K562 (cell line): ENCODE results near the gene CSF1. TPM values are rescaled to one million over a fixed set of nuclear protein-coding genes. Genes with fewer than 3 reads are reported as not detected.

Experiments used
- CBFA2T3 ChIP-seq: fragments of 450-650 bp; IDR thresholded peaks from 2 replicates; pipeline ENCODE4 v1.6.1; 2017
- CHCHD3 ChIP-seq: fragments of 250-450 bp; sonication (Bioruptor Pico); IDR thresholded peaks from 2 replicates; pipeline ENCODE4 v2.1.2; 2022; ENCODE audit warnings: mild to moderate bottlenecking
- CHD2 ChIP-seq: IDR thresholded peaks from 2 replicates; pipeline ENCODE4 v1.6.1; 2011; ENCODE audit warnings: low read depth, low read length
- CTBP1 ChIP-seq: fragments of 450-650 bp; IDR thresholded peaks from 2 replicates; pipeline ENCODE4 v1.6.1; 2016; ENCODE audit warnings: borderline replicate concordance
- E4F1 ChIP-seq: fragments of 250-450 bp; sonication (Bioruptor Pico); IDR thresholded peaks from 2 replicates; pipeline ENCODE4 v1.5.0; 2021; ENCODE audit warnings: mild to moderate bottlenecking, borderline replicate concordance
- ELF1 ChIP-seq: fragments of 200-800 bp; sonication (Bioruptor generic); IDR thresholded peaks from 2 replicates; pipeline ENCODE4 v1.6.1; 2016; ENCODE audit warnings: missing genetic modification characterization, missing compliant biosample characterization
- ETV1 ChIP-seq: fragments of 450-650 bp; conservative IDR thresholded peaks from 2 replicates; pipeline ENCODE4 v1.6.1; 2016; ENCODE audit warnings: missing genetic modification characterization, control low read depth, low read depth, missing compliant biosample characterization
- EZH2 ChIP-seq: IDR thresholded peaks from 2 replicates; pipeline ENCODE4 v1.6.1; 2012; ENCODE audit warnings: low read depth, mild to moderate bottlenecking, inconsistent platforms, low read length, borderline replicate concordance
- HBP1 ChIP-seq: fragments of 450-650 bp; formaldehyde crosslinking; IDR thresholded peaks from 2 replicates; pipeline ENCODE4 v1.4.0; 2022; ENCODE audit warnings: missing genetic modification characterization
- HDAC1 ChIP-seq, 2 experiments: fragments of 450-650 bp; IDR thresholded peaks; 2 replicates each; pipeline ENCODE4 v1.6.1; 2016 to 2017; ENCODE audit warnings: inconsistent platforms in 1 of 2, mild to moderate bottlenecking in 1 of 2, moderate library complexity in 1 of 2
- HDAC2 ChIP-seq: fragments of 450-650 bp; IDR thresholded peaks from 2 replicates; pipeline ENCODE4 v1.6.1; 2016; ENCODE audit warnings: mild to moderate bottlenecking
- L3MBTL2 ChIP-seq: fragments of 450-650 bp; IDR thresholded peaks from 2 replicates; pipeline ENCODE4 v1.6.1; 2016; ENCODE audit warnings: mild to moderate bottlenecking, moderate library complexity
- MEF2A ChIP-seq: IDR thresholded peaks from 2 replicates; pipeline ENCODE4 v1.6.1; 2011; ENCODE audit warnings: low read depth, mild to moderate bottlenecking, low read length, moderate library complexity; ENCODE audit not compliant: control insufficient read depth
- MTA2 ChIP-seq: fragments of 450-650 bp; IDR thresholded peaks from 2 replicates; pipeline ENCODE4 v1.6.1; 2016; ENCODE audit warnings: low read depth
- MTA3 ChIP-seq: fragments of 450-650 bp; formaldehyde crosslinking; IDR thresholded peaks from 2 replicates; pipeline ENCODE4 v1.6.1; 2017; ENCODE audit warnings: mild to moderate bottlenecking, borderline replicate concordance
- NCOA2 ChIP-seq, 2 experiments: fragments of 450-650 bp; IDR thresholded peaks; 2 replicates each; pipeline ENCODE4 v1.6.1; 2018; ENCODE audit warnings: mild to moderate bottlenecking in 2 of 2, moderate library complexity in 1 of 2; ENCODE audit not compliant: partially characterized antibody in 2 of 2
- NFE2L1 ChIP-seq: fragments of 450-650 bp; IDR thresholded peaks from 2 replicates; pipeline ENCODE4 v1.6.1; 2016; ENCODE audit warnings: missing genetic modification characterization, low read depth, mild to moderate bottlenecking, missing compliant biosample characterization, moderate library complexity, borderline replicate concordance
- POU5F1 ChIP-seq: fragments of 150-350 bp; IDR thresholded peaks from 2 replicates; pipeline ENCODE4 v1.6.1; 2014; ENCODE audit warnings: borderline replicate concordance, low read length, low read depth, mild to moderate bottlenecking; ENCODE audit not compliant: partially characterized antibody
- RCOR1 ChIP-seq, 2 experiments: IDR thresholded peaks; 2 replicates each; pipeline ENCODE4 v1.6.1; 2012; ENCODE audit warnings: low read depth in 2 of 2, low read length in 2 of 2, borderline replicate concordance in 1 of 2, improper control_type of control experiment in 1 of 2
- SMARCB1 ChIP-seq: IDR thresholded peaks from 2 replicates; pipeline ENCODE4 v1.6.1; 2011; ENCODE audit warnings: improper control_type of control experiment, low read depth; ENCODE audit not compliant: insufficient read length
- SMARCE1 ChIP-seq: fragments of 450-650 bp; IDR thresholded peaks from 2 replicates; pipeline ENCODE4 v1.7.1; 2016; ENCODE audit warnings: mild to moderate bottlenecking
- SP2 ChIP-seq: IDR thresholded peaks from 2 replicates; pipeline ENCODE4 v1.6.1; 2011; ENCODE audit warnings: mild to moderate bottlenecking, low read depth, low read length, moderate library complexity; ENCODE audit not compliant: poor library complexity, severe bottlenecking; ENCODE audit errors: extremely low read depth
- ZBTB9 ChIP-seq: fragments of 450-650 bp; formaldehyde crosslinking; IDR thresholded peaks from 2 replicates; pipeline ENCODE4 v1.4.0; 2020; ENCODE audit warnings: mild to moderate bottlenecking, moderate library complexity
- ZNF134 ChIP-seq: fragments of 250-450 bp; sonication (Bioruptor Pico); conservative IDR thresholded peaks from 2 replicates; pipeline ENCODE4 v1.4.0; 2020
- ZNF57 ChIP-seq: fragments of 450-650 bp; formaldehyde crosslinking; IDR thresholded peaks from 2 replicates; pipeline ENCODE4 v1.4.0; 2020; ENCODE audit warnings: mild to moderate bottlenecking, moderate library complexity
- ZNF76 ChIP-seq: fragments of 250-450 bp; sonication (Bioruptor Pico); IDR thresholded peaks from 2 replicates; pipeline ENCODE4 v1.4.0; 2020; ENCODE audit warnings: mild to moderate bottlenecking, moderate library complexity, borderline replicate concordance
- ZNF764 ChIP-seq: fragments of 250-450 bp; sonication (Bioruptor Pico); IDR thresholded peaks from 2 replicates; pipeline ENCODE4 v1.4.0; 2020; ENCODE audit warnings: low read depth, mild to moderate bottlenecking, moderate library complexity
- polyA plus RNA-seq, 8 experiments: library from polyadenylated mRNA; depleted of rRNA in 4 of 8; stranded (reverse) in 5 of 8; unstranded in 3 of 8; fragments of >200 nt; fragmentation: Nextera tagmentation in 2 of 8; fragmentation: Illumina TruSeq in 1 of 8; extraction: Ambion mirVana in 2 of 8; extraction: Trizol in 1 of 8; gene quantifications; 2 replicates each; pipeline versions ENCODE4 v1.2.1 to v1.2.3, GENCODE V29; 2011 to 2014; ENCODE audit warnings: inconsistent platforms in 1 of 8, missing spikeins in 1 of 8
- total RNA-seq, 7 experiments: library from RNA; depleted of rRNA in 6 of 7; stranded (reverse); fragments of >200 nt in 6 of 7; fragmentation: Illumina TruSeq in 2 of 7; extraction: Trizol in 2 of 7; gene quantifications; 2 replicates each; pipeline versions ENCODE4 v1.2.1 to v1.2.3, GENCODE V29; 2011 to 2021; ENCODE audit warnings: low replicate concordance in 1 of 7

Gene CSF1
- total and polyA plus RNA-seq, 9 of the 15 experiments (the other 6 are each of a cell fraction or from before 2014, with no cell fraction given): 0.18 to 11.8 (median 2.8) TPM

GRCh38 chr1:109889094-109889493 lies 21.6 kb upstream of the CSF1 start (continued):
- TF ChIP-seq ETV1 (tag) (no peak), NFE2L1 (tag) (no peak), E4F1 (CRISPR knock-in tag) (no peak), ZNF76 (CRISPR knock-in tag) (no peak), HBP1 (CRISPR knock-in tag) (no peak), MTA3 (0 out of 2 replicates have a peak, but pooled peaks have one; percentile 44), CBFA2T3 (peak; percentile 89), NCOA2 (IDR thresholded peaks at IDR 0.05; ENCODE audit: partially characterized antibody in 2 of 2) (no peak), ZNF57 (no peak), SMARCB1 (no peak), CHCHD3 (CRISPR knock-in tag) (no peak), ZNF134 (CRISPR knock-in tag) (no peak), RCOR1 (IDR thresholded peaks at IDR 0.05; ENCODE audit: borderline replicate concordance in 1 of 2, low read depth in 2 of 2, low read length in 2 of 2) (peak in 1 of 2 experiments; percentile 48; a peak in 1 of 4 replicates), ZNF764 (CRISPR knock-in tag) (no peak), L3MBTL2 (no peak), HDAC2 (peak; percentile 51; the same call in 1 of the 2 replicates), SP2 (no peak), SMARCE1 (peak; percentile 72), EZH2 (no peak), HDAC1 (IDR thresholded peaks at IDR 0.05) (peak in 1 of 2 experiments; percentile 54; a peak in 1 of 4 replicates), ELF1 (tag) (no peak), CHD2 (no peak), MEF2A (no peak), MTA2 (peak; percentile 75), CTBP1 (peak; percentile 56; the same call in 1 of the 2 replicates), POU5F1 (no peak), ZBTB9 (no peak)
